ENCODE results near the gene ZBTB20.

Gene ZBTB20

GRCh38 chr3:114420072-114420471 lies 727.0 kb downstream of the ZBTB20 start:
- DNase-seq = no peak

- DNase-seq = peak; percentile 4
These were observed 728.2 kb downstream of the ZBTB20 start for GRCh38 chr3:114418724-114419543.

- DNase-seq = no peak
These were observed 729.0 kb downstream of the ZBTB20 start for GRCh38 chr3:114418107-114418506.

- no peak for DNase-seq
These were observed 729.4 kb downstream of the ZBTB20 start for GRCh38 chr3:114417675-114418074.

- no peak for DNase-seq
These were observed 729.8 kb downstream of the ZBTB20 start for GRCh38 chr3:114417265-114417664.

GRCh38 chr3:114411811-114412803 lies 735.0 kb downstream of the ZBTB20 start:
- DNase-seq = peak; percentile 30

- DNase-seq = no peak
These were observed 735.9 kb downstream of the ZBTB20 start for GRCh38 chr3:114411190-114411668.

GRCh38 chr3:114408736-114409670 lies 738.1 kb downstream of the ZBTB20 start:
- DNase-seq = no peak

GRCh38 chr3:114406922-114407321 lies 740.2 kb downstream of the ZBTB20 start:
- no peak for DNase-seq

GRCh38 chr3:114406286-114406685 lies 740.8 kb downstream of the ZBTB20 start:
- DNase-seq = no peak

GRCh38 chr3:114405202-114405990 lies 741.7 kb downstream of the ZBTB20 start:
- no peak for DNase-seq

- DNase-seq = no peak
These were observed 742.5 kb downstream of the ZBTB20 start for GRCh38 chr3:114404590-114404989.

GRCh38 chr3:114402838-114403237 lies 744.2 kb downstream of the ZBTB20 start:
- DNase-seq = no peak

- no peak for DNase-seq
These were observed 745.7 kb downstream of the ZBTB20 start for GRCh38 chr3:114401346-114401745.

GRCh38 chr3:114400371-114400770 lies 746.7 kb downstream of the ZBTB20 start:
- DNase-seq = no peak

- DNase-seq = no peak
These were observed 752.5 kb downstream of the ZBTB20 start for GRCh38 chr3:114394551-114394950.

- DNase-seq = no peak
These were observed 753.6 kb downstream of the ZBTB20 start for GRCh38 chr3:114393367-114394072.

- no peak for DNase-seq
These were observed 754.3 kb downstream of the ZBTB20 start for GRCh38 chr3:114392831-114393230.

GRCh38 chr3:114389156-114389555 lies 757.9 kb downstream of the ZBTB20 start:
- no peak for DNase-seq

GRCh38 chr3:114384558-114384903 lies 762.6 kb downstream of the ZBTB20 start:
- DNase-seq = no peak

Data from stimulated activated CD4-positive, alpha-beta T cell treated with anti-CD3 and anti-CD28 coated beads, Interleukin-4, amount 100 ng/mL, for 24 hours (primary cell).